PC-9 (cell line): ENCODE results near the gene PSMG3. TPM values are rescaled to one million over a fixed set of nuclear protein-coding genes. Genes with fewer than 3 reads are reported as not detected.

Experiments
- BruUV-seq: library from RNA; stranded (reverse); fragments of 400-500 nt; replicated peaks from 2 replicates; lab custom pipeline; 2021; lab: Mats Ljungman, UMichigan
- CTCF ChIA-PET: fragments of 300-600 bp; sonication (Branson Sonifier 250); formaldehyde crosslinking; loops from one replicate; lab custom pipeline; 2022; ENCODE audit warnings: antibody characterized with exemption; lab: Charles Lee
- POLR2A ChIA-PET: fragments of 300-600 bp; sonication (Branson Sonifier 250); formaldehyde crosslinking; loops from one replicate; lab custom pipeline; 2022; ENCODE audit warnings: antibody characterized with exemption; ENCODE audit not compliant: unreplicated experiment; lab: Charles Lee
- DNase-seq, 2 experiments: peaks; one replicate each; pipeline versions ENCODE4 v3.0.0 to v3.0.0-alpha.2; 2015 to 2022; ENCODE audit warnings: mixed read lengths in 1 of 2
- H2AFZ ChIP-seq: fragments of 200-600 bp; sonication (generic); 2 replicates; pipeline ENCODE4 v1.8.1; 2017; ENCODE audit warnings: antibody characterized with exemption
- H3F3A ChIP-seq: fragments of 200-600 bp; sonication (generic); 2 replicates; pipeline ENCODE4 v1.8.1; 2017; ENCODE audit warnings: antibody characterized with exemption, mild to moderate bottlenecking, low read depth; ENCODE audit not compliant: insufficient read depth
- H3K27ac ChIP-seq: fragments of 200-600 bp; sonication (generic); 2 replicates; pipeline ENCODE4 v1.6.1; 2016; ENCODE audit warnings: mixed run types
- H3K27me3 ChIP-seq: fragments of 200-600 bp; sonication (generic); 2 replicates; pipeline ENCODE4 v1.6.1; 2016; ENCODE audit warnings: low read depth, mixed run types; ENCODE audit not compliant: insufficient read depth
- H3K36me3 ChIP-seq: fragments of 200-600 bp; sonication (generic); 2 replicates; pipeline ENCODE4 v1.6.1; 2016; ENCODE audit warnings: low read depth, mixed run types
- H3K4me1 ChIP-seq: fragments of 200-600 bp; sonication (generic); replicated peaks from 2 replicates; pipeline ENCODE4 v1.6.1; 2016; ENCODE audit warnings: mixed run types; ENCODE audit not compliant: insufficient read depth
- H3K4me2 ChIP-seq: fragments of 200-600 bp; sonication (generic); 2 replicates; pipeline ENCODE4 v1.6.1; 2017; ENCODE audit warnings: mixed run types
- H3K4me3 ChIP-seq: fragments of 200-600 bp; sonication (generic); 2 replicates; pipeline ENCODE4 v1.6.1; 2016; ENCODE audit warnings: mixed run types
- H3K79me2 ChIP-seq: fragments of 200-600 bp; sonication (generic); 2 replicates; pipeline ENCODE4 v1.6.1; 2017; ENCODE audit warnings: low read depth, mixed run types
- H3K9me2 ChIP-seq: fragments of 200-600 bp; sonication (generic); 2 replicates; pipeline ENCODE4 v1.8.1; 2017; ENCODE audit warnings: mild to moderate bottlenecking; ENCODE audit not compliant: insufficient read depth
- H3K9me3 ChIP-seq: fragments of 200-600 bp; sonication (generic); 2 replicates; pipeline ENCODE4 v1.8.1; 2016; ENCODE audit warnings: low read depth; ENCODE audit not compliant: insufficient read depth
- H4K20me1 ChIP-seq: fragments of 200-600 bp; sonication (generic); 2 replicates; pipeline ENCODE4 v1.8.1; 2017; ENCODE audit not compliant: insufficient read depth
- EZH2 ChIP-seq: fragments of 200-600 bp; sonication (generic); IDR thresholded peaks from 2 replicates; pipeline ENCODE4 v1.8.0; 2017; ENCODE audit warnings: antibody characterized with exemption, low read depth
- intact Hi-C: fragments of 100-400 bp; cut with micrococcal nuclease; formaldehyde crosslinking; loops from one replicate; pipeline ENCODE4 v1.10.0; 2022; ENCODE audit not compliant: unreplicated experiment
- total RNA-seq: library from RNA; stranded (reverse); gene quantifications from 2 replicates; pipeline ENCODE4 v1.2.3, GENCODE V29; 2021
- TF ChIP-seq, protein P1 (sequence below): fragments of 200-600 bp; sonication (generic); conservative IDR thresholded peaks from 2 replicates; pipeline ENCODE4 v1.6.1; 2017; ENCODE audit warnings: mixed run types, antibody characterized with exemption, mild to moderate bottlenecking, moderate library complexity

Gene PSMG3
- total RNA-seq, 1 experiment from 2014 or later, result 63.3 TPM

DNA sequence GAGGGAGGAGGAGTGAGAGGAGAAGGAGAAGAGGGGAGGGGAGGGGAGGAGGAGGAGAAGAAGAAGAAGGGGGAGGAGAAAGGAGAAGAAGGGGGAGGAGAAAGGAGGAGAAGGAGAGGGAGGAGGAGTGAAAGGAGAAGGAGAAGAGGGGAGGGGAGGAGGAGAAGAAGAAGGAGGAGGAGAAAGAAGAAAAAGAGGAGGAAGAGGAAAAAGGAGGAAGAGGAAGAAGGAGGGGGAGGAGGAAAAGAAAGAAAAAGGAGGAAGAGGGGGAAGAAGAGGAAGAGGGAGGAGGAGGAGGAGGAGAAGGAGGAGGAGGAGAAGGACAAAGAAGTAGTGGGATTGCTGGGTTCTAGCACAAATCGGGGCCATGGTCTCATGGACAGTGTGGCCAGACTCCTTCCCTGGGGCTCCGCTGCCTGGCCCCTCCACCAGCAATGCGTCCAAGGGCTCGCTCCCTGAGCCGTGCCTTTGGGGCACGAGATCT lies 43.5 kb downstream of the PSMG3 start:
- intact Hi-C loops, result no loop called here
- peaks cover under 1% of the 10 kb centered on the region; the same call in 1 of the 2 replicates for H4K20me1 ChIP-seq
- POLR2A ChIA-PET, result no interaction called here

DNA sequence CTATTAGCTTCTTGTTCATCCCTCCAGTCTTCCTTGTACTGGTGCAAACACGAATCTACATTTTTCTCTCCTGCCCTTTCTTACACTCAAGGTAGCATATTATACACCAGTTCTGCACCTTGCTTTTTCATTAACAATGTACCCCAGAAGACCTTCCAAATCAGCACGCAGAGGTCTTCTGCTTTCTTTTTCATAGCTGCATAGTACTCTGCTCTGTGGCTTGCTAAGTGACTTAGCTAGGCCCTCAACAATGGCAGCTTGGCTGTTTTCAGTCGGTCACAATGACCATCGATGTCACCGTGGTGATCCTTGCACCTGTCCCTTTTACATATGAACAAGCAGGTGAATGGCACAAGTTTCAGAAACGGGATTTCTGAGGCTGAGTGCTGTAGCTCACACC lies 44.4 kb downstream of the PSMG3 start:
- peaks cover 9% of the 10 kb centered on the region for H3K4me1 ChIP-seq
- ChIA-PET POLR2A (interaction anchor here (0.6 kb wide), 1 partner anchor 10 kb away, joined by 9 read pairs; no protein-coding TSS in a partner anchor), CTCF (no interaction called here)
- no peaks in the 10 kb centered on the region for H3K9me3 ChIP-seq
- peaks cover 31% of the 10 kb centered on the region for H3F3A ChIP-seq
- H3K36me3 ChIP-seq, result no peaks in the 10 kb centered on the region
- H2AFZ ChIP-seq, result no peak overlapping the region
- H3K4me2 ChIP-seq, result no peak overlapping the region
- H4K20me1 ChIP-seq, result no peaks in the 10 kb centered on the region
- BruUV-seq, result no TSS peak
- intact Hi-C loops, result no loop called here
- H3K27ac ChIP-seq, result no peak overlapping the region
- H3K79me2 ChIP-seq, result 0 out of 2 replicates have a peak, but pooled peaks cover 4% of the 10 kb centered on the region
- H3K27me3 ChIP-seq, result 0 out of 2 replicates have a peak, but pooled peaks cover 8% of the 10 kb centered on the region
- H3K9me2 ChIP-seq, result no peaks in the 10 kb centered on the region
- TF ChIP-seq, protein P1, sequence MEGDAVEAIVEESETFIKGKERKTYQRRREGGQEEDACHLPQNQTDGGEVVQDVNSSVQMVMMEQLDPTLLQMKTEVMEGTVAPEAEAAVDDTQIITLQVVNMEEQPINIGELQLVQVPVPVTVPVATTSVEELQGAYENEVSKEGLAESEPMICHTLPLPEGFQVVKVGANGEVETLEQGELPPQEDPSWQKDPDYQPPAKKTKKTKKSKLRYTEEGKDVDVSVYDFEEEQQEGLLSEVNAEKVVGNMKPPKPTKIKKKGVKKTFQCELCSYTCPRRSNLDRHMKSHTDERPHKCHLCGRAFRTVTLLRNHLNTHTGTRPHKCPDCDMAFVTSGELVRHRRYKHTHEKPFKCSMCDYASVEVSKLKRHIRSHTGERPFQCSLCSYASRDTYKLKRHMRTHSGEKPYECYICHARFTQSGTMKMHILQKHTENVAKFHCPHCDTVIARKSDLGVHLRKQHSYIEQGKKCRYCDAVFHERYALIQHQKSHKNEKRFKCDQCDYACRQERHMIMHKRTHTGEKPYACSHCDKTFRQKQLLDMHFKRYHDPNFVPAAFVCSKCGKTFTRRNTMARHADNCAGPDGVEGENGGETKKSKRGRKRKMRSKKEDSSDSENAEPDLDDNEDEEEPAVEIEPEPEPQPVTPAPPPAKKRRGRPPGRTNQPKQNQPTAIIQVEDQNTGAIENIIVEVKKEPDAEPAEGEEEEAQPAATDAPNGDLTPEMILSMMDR, result no peak
- no peak for TF ChIP-seq EZH2
- DNase-seq, result no peak
- no peak overlapping the region for H3K4me3 ChIP-seq

More for the DNA sequence above, 43.5 kb downstream of the PSMG3 start:
- BruUV-seq, result no TSS peak
- CTCF ChIA-PET, result no interaction called here
- Histone ChIP-seq H3K27ac (no peak overlapping the region), H3K27me3 (0 out of 2 replicates have a peak, but pooled peaks cover 8% of the 10 kb centered on the region), H3K36me3 (no peaks in the 10 kb centered on the region), H3K4me3 (no peak overlapping the region), H2AFZ (no peak overlapping the region), H3K4me2 (no peak overlapping the region), H3K9me3 (no peaks in the 10 kb centered on the region), H3K9me2 (no peaks in the 10 kb centered on the region), H3F3A (peaks cover 26% of the 10 kb centered on the region), H3K79me2 (peaks cover 6% of the 10 kb centered on the region), H3K4me1 (peaks cover 4% of the 10 kb centered on the region; the same call in 1 of the 2 replicates)
- no peak for TF ChIP-seq EZH2
- TF ChIP-seq, protein P1, result no peak
- no peak for DNase-seq

DNA sequence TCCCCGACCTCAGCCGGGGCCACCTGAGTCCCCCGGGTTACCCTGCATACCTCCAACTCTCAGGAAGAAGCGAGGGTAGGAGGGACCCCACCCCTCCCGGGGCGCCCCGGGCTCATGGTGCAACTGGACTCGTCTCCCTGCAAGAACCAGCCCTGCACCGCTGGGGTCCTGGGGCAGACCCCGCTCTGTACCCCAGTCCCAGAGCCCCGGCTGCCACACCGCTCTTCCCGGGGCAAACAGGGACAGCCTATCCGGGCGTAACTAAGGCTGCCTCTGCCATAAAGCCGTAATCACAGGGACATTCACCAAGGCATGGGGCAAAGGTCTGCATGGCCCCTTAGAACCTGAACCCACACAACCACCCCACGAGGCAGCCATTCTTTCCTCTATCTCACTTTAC lies 46.0 kb downstream of the PSMG3 start:
- Histone ChIP-seq H3K27ac (no peak overlapping the region), H4K20me1 (no peaks in the 10 kb centered on the region), H3K27me3 (0 out of 2 replicates have a peak, but pooled peaks cover 8% of the 10 kb centered on the region), H2AFZ (no peak overlapping the region), H3K4me2 (no peak overlapping the region), H3K4me1 (peaks cover 17% of the 10 kb centered on the region), H3K36me3 (no peaks in the 10 kb centered on the region), H3K79me2 (no peaks in the 10 kb centered on the region), H3K9me3 (no peaks in the 10 kb centered on the region; the same call in 1 of the 2 replicates), H3K4me3 (no peak overlapping the region), H3K9me2 (no peaks in the 10 kb centered on the region), H3F3A (peaks cover 44% of the 10 kb centered on the region)
- no peak for TF ChIP-seq EZH2
- TF ChIP-seq, protein P1, result no peak
- intact Hi-C loops, result no loop called here
- ChIA-PET POLR2A (no interaction called here), CTCF (no interaction called here)
- no TSS peak for BruUV-seq
- no peak for DNase-seq
